GM18498 (cell line): ENCODE data around the gene HDGFL2.
A peak's percentile ranks its signal among the peaks of the same experiment; 100 is the strongest.

ENCODE experiments used
- ATAC-seq: cut with Tn5 transposase; IDR thresholded peaks from one replicate; pipeline ENCODE4 v1.9.1; 2021; ENCODE audit warnings: mild to moderate bottlenecking, moderate library complexity; ENCODE audit not compliant: unreplicated experiment

The HDGFL2 gene

DNA sequence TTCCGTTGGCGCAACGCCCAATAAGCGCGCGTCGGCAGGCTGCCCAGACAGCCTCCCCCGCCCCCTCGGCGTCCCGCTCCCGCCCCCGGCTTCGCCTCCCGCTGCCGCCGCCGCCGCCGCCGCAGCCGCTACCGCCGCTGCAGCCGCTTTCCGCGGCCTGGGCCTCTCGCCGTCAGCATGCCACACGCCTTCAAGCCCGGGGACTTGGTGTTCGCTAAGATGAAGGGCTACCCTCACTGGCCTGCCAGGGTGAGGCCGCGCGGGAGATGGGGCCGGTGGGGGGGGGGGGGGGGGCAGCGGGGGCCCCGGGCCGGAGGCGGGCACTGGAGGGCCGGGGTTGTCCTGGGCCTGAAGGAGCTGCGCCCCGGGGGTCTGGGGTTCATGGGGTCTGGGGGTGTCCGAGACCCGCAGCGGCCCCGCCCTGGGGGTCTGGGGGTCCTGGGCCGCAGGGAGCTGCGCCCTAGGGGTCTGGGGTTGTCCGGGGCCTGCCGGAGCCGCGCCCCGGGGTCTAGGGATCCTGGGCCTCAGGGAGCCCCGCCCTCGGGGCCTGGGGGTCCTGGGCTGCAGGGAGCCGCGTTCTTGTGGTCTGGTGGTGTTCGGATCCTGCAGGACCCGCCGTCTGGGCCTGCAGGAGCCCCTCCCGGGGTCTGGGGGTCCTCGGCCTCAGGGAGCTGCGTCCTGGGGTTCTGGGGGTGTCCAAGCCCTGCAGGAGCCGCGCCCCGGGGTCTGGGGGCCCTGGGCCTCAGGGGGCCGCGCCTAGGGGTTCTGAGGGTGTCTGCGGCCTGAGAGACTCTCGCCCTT lies at the start of gene HDGFL2:
HDGFL2 (plus strand) TSS at position 124 of the 801 bp plus-strand sequence; CDS start at position 178, 54 bp downstream.
- peak; percentile 6 for ATAC-seq

DNA sequence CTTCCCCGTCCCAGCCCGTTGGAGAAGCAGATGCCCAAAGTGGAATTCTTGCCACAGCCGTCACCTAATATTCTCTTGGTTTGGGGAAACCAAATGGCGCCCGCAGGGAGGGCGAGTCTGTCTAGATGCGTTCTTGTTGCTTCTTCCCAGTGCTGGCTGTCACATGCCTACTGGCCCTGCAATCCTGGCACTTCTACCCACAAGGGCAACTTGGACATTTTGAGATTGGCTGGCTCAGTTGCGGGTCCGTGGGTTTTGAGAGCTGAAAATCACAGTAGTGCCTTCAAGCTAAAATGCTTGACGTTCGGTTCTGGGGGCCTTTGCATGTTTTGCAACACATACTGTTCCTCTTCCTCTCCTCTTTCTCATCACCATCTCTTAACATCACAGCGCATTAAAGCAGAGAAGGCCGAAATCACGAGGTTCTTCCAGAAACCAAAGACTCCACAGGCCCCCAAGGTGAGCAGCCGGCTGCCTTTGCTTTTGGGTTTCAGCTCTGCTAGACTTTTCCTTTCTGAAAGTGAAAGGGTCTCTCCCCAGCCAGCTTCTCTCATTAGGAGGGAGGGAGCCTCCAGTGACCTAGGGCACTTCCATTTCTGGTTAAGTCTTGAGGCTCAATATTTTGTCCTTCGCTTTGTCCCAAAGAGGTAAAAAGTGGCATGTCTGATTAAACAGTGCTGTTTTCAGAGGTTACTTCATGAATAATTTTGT lies 48.5 kb upstream of the HDGFL2 start:
- ATAC-seq: no peak

GRCh38 chr19:4425537-4425936 lies 46.6 kb upstream of the HDGFL2 start:
- no peak for ATAC-seq

DNA sequence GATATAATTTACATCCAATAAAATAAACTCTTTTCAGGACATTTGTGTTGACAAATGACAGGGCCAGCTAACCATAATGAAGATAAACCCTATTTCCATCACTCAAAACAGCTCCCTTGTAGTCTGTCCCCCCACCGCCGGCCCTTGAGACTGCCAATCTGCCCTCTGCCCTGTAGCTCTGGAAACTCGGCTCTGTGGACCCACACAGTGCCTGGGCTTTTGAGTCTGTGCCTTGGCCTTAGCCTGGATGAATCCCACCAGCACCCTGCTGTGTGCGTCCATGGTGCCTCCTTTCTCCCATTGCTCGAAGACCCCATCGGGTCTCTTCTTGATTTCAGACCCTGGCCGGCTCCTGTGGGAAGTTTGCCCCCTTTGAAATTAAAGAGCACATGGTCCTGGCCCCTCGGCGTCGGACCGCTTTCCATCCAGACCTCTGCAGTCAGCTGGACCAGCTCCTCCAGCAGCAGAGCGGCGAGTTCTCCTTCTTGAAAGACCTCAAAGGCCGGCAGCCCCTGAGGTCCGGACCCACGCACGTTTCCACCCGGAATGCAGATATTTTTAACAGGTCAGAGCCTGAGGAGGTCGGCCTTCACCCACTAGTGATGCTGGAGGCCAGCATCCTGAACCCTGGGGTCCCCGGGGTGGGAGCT lies 43.6 kb upstream of the HDGFL2 start:
- no peak for ATAC-seq

GRCh38 chr19:4429256-4429655 lies 42.8 kb upstream of the HDGFL2 start:
- ATAC-seq: no peak

GRCh38 chr19:4429771-4430171 lies 42.3 kb upstream of the HDGFL2 start:
- ATAC-seq: no peak

DNA sequence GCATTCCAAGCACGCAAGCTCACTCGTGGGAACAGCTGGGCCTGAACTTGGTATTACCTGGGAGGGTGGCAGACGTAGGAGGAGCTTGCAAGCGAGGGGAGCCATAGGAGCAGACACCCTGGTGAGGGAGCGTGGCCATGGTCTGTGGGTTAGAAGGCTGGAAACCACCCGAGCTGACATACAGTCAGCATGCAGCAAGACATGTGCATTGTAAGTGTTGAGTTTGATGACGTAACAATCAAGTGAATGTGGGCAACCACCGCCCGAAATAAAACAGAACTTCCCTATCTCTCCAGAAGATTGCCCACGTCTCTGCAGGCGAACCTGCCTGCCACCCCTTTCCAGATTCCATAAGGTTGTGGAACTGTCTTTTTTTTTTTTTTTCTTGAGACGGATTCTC lies 41.3 kb upstream of the HDGFL2 start:
- no peak for ATAC-seq

GRCh38 chr19:4431296-4431695 lies 40.8 kb upstream of the HDGFL2 start:
- ATAC-seq: no peak

GRCh38 chr19:4431808-4432674 lies 40.1 kb upstream of the HDGFL2 start:
- ATAC-seq: no peak

DNA sequence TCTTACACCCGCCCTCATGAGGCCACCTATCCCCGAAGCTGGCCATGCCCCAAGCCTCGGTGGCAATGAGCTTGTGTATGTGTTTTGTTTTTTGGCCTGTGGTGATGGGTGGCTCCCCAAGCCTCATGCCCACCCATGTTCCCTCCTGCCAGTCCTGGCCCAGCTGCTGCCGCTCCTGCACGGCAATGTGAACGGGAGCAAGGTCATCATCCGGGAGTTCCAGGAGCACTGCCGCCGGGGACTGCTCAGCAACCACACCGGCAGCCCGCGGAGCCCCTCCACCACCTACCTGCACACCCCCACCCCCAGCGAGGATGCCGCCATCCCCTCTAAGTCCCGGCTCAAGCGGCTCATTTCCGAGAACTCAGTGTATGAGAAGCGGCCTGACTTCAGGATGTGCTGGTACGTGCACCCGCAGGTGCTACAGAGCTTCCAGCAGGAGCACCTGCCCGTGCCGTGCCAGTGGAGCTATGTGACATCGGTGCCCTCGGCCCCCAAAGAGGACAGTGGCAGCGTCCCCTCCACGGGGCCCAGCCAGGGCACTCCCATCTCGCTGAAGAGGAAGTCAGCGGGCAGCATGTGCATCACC lies 39.1 kb upstream of the HDGFL2 start:
- ATAC-seq: no peak

DNA sequence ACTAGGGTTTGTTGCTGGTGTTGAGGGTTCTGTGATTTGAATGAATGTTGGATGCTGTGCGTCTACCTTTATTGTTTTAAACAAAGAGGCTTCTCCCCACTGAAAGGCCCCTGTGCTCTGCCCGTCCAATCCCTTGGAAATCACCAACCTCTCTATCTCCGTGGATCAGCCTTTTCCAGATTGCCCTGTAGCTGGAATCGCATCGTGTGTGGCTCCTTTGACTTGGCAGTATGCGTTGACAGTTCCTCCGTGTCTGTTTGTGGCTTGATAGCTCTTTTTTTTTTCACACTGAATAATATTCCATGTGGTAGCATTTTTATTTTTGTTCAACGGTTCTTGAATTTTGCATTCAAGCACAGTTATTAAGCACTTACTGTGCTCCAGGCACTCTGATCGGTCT lies 37.7 kb upstream of the HDGFL2 start:
- no peak for ATAC-seq

GRCh38 chr19:4436231-4436630 lies 35.9 kb upstream of the HDGFL2 start:
- ATAC-seq: no peak

- ATAC-seq: no peak
Measured at GRCh38 chr19:4437103-4437502, 35.0 kb upstream of the HDGFL2 start.

DNA sequence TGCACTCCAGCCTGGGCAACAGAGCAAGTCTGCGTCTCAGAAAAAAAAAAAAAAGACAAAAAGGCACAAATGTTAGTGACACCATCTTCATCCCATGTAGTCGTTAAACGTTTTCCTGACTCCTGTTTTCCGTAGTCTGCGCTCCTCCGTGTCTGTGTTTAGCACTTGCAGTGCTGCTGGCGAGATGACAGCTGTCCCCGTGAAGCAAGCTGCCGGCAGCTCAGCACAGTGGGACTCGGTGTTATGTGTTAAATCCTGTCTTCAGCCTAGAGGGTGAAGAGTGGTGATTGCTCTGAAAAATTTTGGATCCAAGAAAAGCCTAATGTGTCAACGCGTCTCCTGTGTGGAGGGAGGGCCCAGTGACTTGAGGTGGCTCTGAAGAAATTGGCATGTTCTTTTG lies 32.9 kb upstream of the HDGFL2 start:
- no peak for ATAC-seq

DNA sequence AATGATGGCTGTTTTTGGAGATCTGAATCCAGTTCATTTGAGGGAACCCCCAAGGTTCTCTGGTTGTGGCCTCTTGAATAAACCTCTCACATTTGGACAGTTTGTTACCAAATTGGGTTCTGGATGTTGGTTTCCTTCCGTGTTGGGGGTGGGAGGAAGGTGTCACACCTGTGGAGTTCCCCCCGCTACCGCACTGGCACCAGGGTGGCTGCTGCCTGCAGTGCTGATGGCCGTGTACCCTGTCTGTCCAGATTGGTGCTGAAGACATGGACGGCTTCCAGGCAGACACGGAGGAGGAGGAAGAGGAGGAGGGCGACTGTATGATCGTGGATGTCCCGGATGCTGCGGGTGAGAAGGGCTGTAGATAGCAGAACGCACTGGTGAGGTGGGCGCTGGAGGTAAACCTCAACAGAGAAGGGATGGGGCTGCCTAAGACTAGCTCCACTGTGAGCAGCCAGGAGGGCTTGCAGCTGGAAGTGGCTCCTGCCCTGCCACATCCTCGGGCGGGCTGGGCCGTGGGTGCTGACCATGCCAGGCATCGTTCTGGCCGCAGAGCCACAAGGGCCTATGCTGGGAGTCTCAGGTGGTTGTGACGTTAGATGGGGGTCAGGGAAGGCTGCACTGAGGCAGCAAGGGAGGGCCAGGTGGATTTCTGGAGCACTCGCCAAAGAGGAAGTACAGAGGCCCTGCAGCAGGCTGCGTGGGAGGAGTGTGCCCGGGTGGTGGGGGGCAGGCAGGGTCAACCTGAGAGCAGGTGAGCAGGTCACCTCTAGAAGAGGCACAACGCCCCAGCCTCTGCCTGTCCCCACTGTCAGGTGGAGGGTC lies 29.9 kb upstream of the HDGFL2 start:
- ATAC-seq: no peak

- ATAC-seq: no peak
Measured at GRCh38 chr19:4442819-4443146, 29.3 kb upstream of the HDGFL2 start.

DNA sequence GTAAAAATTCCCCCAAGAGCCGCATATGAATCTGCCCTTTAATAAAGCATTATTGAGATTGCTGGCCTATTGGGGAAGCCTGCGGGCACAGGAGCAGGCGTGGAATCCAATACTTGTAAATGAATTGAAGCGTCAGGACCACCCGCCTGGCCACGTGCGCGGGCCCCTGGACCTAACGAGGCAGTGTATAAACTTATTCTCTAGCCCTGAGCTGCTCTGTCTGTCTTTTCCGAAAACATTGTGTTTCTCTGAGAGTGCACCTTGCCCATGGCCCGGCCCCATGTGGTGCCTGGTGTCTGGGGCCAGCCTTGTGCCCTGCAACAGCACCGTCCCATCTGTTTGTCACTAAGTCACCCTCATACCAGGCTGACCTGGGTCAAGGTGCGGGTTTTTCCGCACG lies 28.9 kb upstream of the HDGFL2 start:
- no peak for ATAC-seq

- no peak for ATAC-seq
Measured at GRCh38 chr19:4443966-4444764, 27.9 kb upstream of the HDGFL2 start.
